HCT116 (cell line): ENCODE measurements around the gene KDSR.

ENCODE experiments used
- EZH2 ChIP-seq: fragments of 200-600 bp; sonication (generic); IDR thresholded peaks from 2 replicates; pipeline ENCODE4 v1.6.1; 2017; ENCODE audit warnings: antibody characterized with exemption, mixed run types
- JUND ChIP-seq: IDR thresholded peaks from 2 replicates; pipeline ENCODE4 v1.6.1; 2012
- POLR2A ChIP-seq: IDR thresholded peaks from 2 replicates; pipeline ENCODE4 v1.7.0; 2011; ENCODE audit warnings: borderline replicate concordance; ENCODE audit not compliant: insufficient read depth, insufficient read length; ENCODE audit errors: extremely low read depth
- POLR2AphosphoS5 ChIP-seq: IDR thresholded peaks from 2 replicates; pipeline ENCODE4 v1.6.1; 2011; ENCODE audit warnings: mild to moderate bottlenecking, low read depth, low read length, moderate library complexity
- ZFX ChIP-seq: fragments of 450-650 bp; IDR thresholded peaks from 2 replicates; pipeline ENCODE4 v1.6.1; 2017
- TF ChIP-seq, protein P1 (sequence below), 3 experiments: fragments of 200-600 bp in 1 of 3; sonication (generic) in 1 of 3; IDR thresholded peaks in 2 of 3; conservative IDR thresholded peaks in 1 of 3; 2 replicates each; pipeline ENCODE4 v1.5.1; 2012 to 2017; ENCODE audit warnings: low read depth in 2 of 3, low read length in 2 of 3, antibody characterized with exemption in 1 of 3, borderline replicate concordance in 1 of 3, control low read depth in 1 of 3, mild to moderate bottlenecking in 1 of 3, mixed read lengths in 1 of 3, mixed run types in 1 of 3, moderate library complexity in 1 of 3; ENCODE audit not compliant: insufficient read depth in 1 of 3
- TF ChIP-seq, protein P2 (sequence below): IDR thresholded peaks from 2 replicates; pipeline ENCODE4 v1.6.1; 2012; ENCODE audit warnings: low read depth

- TF ChIP-seq EZH2: no peak
- TF ChIP-seq JUND: no peak
- TF ChIP-seq, protein P1, sequence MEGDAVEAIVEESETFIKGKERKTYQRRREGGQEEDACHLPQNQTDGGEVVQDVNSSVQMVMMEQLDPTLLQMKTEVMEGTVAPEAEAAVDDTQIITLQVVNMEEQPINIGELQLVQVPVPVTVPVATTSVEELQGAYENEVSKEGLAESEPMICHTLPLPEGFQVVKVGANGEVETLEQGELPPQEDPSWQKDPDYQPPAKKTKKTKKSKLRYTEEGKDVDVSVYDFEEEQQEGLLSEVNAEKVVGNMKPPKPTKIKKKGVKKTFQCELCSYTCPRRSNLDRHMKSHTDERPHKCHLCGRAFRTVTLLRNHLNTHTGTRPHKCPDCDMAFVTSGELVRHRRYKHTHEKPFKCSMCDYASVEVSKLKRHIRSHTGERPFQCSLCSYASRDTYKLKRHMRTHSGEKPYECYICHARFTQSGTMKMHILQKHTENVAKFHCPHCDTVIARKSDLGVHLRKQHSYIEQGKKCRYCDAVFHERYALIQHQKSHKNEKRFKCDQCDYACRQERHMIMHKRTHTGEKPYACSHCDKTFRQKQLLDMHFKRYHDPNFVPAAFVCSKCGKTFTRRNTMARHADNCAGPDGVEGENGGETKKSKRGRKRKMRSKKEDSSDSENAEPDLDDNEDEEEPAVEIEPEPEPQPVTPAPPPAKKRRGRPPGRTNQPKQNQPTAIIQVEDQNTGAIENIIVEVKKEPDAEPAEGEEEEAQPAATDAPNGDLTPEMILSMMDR (IDR thresholded peaks at IDR 0.05 in 2 of 3, conservative IDR thresholded peaks at IDR 0.05 in 1 of 3; ENCODE audit: borderline replicate concordance in 1 of 3, insufficient read depth in 1 of 3, low read depth in 2 of 3, low read length in 2 of 3): no peak
- TF ChIP-seq POLR2A: no peak
- no peak for TF ChIP-seq POLR2AphosphoS5
- no peak for TF ChIP-seq ZFX
- TF ChIP-seq, protein P2, sequence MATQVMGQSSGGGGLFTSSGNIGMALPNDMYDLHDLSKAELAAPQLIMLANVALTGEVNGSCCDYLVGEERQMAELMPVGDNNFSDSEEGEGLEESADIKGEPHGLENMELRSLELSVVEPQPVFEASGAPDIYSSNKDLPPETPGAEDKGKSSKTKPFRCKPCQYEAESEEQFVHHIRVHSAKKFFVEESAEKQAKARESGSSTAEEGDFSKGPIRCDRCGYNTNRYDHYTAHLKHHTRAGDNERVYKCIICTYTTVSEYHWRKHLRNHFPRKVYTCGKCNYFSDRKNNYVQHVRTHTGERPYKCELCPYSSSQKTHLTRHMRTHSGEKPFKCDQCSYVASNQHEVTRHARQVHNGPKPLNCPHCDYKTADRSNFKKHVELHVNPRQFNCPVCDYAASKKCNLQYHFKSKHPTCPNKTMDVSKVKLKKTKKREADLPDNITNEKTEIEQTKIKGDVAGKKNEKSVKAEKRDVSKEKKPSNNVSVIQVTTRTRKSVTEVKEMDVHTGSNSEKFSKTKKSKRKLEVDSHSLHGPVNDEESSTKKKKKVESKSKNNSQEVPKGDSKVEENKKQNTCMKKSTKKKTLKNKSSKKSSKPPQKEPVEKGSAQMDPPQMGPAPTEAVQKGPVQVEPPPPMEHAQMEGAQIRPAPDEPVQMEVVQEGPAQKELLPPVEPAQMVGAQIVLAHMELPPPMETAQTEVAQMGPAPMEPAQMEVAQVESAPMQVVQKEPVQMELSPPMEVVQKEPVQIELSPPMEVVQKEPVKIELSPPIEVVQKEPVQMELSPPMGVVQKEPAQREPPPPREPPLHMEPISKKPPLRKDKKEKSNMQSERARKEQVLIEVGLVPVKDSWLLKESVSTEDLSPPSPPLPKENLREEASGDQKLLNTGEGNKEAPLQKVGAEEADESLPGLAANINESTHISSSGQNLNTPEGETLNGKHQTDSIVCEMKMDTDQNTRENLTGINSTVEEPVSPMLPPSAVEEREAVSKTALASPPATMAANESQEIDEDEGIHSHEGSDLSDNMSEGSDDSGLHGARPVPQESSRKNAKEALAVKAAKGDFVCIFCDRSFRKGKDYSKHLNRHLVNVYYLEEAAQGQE: no peak
Measured at GRCh38 chr18:63402246-63403162, 35.5 kb upstream of the KDSR start.
